Measurements from ENCODE around the gene SNRPA1.

Gene SNRPA1

DNA sequence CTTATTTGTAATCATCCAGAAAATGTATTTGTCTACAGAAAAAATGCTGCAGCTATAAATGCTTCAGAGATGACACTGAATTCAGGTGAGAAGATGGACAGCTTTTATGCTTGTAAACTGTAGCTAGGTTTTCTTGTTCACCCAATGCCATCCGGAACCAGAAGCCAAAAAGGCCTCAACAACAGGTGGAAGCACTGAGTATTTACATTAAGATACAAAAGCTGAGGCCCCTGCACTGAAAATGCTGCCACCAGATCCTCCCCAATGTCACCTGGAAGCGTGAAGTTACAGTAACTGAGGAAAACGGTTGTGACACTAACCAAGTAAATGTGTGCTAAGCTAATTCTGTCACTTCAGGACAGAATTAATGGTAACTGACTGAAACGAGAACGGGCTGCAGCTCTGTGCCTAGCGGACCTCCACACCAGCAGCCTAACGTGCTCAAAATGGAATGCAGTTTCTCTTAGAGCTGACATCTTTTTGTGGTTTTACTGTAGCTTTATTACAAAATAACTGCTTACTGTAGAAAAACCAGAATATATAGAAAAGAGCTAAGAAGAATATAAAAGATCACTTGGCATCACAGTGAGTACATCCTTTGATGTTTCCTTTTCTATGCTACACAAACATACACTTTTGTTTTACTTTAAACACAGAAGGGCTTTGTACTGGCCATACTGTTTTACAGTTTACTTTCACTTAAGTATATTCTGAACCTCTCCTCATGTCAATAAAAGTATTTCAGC lies 50.8 kb downstream of the SNRPA1 start:
- no peak for DNase-seq (ENCODE audit: low read depth in 3 of 3)

DNA sequence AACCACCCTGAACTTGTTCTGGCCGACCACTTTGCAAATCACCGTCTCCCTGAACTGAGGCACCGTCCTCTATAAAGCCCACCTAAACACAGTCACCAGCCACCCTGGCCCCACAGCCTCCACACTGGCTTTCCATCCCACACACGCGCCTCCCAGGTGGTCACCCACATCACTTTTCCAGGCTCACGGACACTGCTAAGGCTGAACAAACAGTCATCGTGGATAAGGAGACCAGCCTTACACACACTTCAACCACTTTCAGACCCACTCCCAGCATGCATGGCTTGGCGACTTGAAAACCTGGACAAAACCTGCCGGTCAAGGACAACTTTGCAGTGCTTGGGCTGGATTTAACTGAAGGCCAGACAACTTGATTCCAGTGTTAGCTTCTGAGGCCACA lies 51.6 kb downstream of the SNRPA1 start:
- no peak for DNase-seq (ENCODE audit: low read depth in 3 of 3)

DNA sequence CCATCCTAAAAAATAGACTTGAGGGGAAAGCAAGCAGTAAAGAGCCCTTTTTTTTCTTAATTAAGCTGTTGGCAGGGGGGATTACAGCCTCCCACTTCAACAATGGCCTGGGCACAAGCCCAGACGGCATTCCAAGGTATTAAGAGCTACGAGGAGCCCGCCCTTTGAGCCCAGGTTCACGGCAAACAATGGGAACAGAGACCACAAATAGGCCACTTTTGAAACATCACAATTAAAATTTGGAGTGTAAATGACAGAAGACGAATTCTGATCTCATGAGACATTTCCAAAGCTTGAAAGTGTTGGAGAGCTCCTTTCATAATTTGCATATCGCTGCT lies 52.1 kb downstream of the SNRPA1 start:
- DNase-seq (ENCODE audit: low read depth in 3 of 3), result no peak

DNA sequence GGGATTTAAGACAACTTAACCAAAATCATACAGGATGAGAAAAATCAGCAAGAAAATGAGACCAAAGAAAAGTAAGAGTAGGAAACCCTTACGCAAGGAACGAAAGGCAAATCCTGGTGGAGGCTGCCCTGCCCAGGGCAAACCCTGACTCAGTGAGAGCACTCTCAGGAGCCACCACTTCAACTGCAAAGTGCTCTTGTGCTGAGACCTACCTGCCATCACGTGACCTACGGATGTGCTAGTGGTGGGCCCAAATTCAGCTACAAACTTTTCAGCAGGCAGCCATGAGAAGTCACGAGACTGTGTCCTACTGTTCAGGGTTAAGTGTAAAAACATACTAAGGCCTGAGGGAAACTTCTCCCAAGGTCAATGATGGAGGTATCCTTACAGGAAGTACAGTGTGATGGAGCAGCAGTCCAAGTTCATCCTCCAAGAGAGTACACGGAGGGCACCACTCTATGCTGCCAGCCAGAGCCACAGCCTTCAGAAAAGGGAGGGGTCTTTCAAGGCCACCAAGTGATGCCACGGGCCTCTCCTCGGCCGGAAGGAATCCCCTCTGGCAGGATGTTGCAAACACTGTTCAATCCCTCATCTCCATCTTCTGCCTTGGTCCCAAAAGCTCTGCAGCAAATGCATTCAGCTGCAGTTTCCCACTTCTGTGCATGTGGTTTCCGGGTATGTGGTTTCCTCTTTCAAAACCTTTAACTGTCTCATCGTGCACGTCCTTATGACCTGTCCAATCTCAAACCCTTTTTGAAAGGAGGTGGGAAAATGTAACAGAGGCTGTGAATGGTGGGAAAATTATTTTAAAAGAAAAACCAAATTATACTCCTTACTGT lies 52.7 kb downstream of the SNRPA1 start:
- DNase-seq (ENCODE audit: low read depth in 3 of 3), result no peak

DNA sequence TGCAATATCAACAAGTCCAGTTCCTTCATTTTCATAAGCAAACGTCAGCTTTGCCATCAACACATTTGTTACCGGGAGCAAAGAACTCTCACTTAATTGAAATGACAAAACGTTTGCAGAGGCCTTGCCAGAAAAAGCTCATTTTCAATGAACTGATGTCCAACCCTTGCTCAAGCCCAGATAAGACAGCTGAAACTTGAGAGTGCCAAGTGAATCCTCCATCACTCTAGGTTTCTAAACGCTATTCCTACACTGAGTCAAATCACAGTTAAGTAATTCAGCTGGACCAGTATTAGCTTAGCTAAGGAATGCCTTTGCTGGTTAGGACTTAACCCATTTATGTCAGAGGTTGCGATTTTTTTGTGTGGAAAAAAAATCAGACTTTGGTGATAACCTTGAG lies 54.7 kb downstream of the SNRPA1 start:
- no peak for DNase-seq (ENCODE audit: low read depth in 3 of 3)

DNA sequence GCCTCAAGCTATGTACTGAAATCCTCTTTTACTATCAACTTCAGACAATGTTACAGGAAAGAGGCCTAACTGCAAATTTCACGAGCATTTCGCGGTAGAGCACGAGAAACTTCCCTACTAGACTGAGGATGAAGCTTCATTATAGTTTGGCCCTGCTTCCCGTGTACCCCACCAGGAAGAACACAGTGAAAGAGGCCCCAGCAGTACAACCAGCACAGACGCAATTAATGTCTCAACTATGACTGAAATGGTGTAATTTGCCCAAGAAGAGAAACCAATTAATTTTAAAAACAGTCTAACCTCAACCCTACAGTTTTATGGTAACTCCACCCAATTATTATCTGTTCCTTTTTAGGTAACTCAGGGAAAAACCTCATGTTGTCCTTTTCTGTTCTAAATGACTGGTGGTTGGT lies 55.3 kb downstream of the SNRPA1 start:
- no peak for DNase-seq (ENCODE audit: low read depth in 3 of 3)

DNA sequence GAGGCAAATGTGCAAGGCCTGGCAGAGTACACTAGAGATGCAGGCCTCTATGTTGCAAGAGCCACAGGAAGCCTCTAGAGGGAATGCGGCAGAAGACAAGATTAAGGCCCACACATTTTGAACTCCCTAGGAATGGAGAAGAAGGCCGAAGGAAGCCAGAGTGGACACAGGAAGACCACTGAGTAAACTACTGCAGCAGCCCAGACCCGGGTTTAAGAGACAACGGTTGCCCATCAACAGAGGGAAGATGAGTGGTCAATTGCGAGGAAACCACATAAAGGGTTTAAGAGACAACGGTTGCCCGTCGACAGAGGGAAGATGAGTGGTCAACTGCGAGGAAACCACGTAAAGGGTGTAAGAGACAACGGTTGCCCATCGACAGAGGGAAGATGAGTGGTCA lies 57.8 kb downstream of the SNRPA1 start:
- no peak for DNase-seq (ENCODE audit: low read depth in 3 of 3)

DNA sequence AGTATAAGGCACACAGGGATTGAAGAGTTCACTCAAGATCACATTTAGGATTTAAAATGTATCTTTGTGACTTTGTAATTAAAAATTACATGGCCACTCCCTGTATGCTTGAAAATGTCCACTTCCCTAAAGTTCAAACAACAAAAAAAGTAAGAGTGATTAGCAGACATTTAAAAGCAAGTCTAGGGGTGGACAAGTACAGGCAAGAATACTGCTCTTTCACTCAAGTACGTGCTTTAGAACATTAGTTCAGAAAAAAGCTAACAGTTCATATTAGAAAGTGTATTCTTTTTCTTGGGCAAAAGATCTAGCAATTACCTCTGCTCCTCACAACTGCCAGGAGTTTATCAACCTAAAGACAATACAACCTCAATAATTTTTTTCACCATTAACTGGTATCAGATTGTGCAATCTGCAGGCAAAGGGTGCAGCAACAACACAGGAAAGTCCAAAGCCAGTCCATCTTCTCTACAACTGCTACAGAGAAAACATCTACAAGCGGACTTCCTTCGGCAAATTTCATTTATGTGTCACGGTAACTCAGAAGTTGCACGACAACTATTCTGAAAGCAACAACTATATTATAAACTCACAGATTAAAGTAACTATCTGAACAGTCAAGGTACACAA lies 61.3 kb downstream of the SNRPA1 start:
- no peak for DNase-seq (ENCODE audit: low read depth in 3 of 3)

DNA sequence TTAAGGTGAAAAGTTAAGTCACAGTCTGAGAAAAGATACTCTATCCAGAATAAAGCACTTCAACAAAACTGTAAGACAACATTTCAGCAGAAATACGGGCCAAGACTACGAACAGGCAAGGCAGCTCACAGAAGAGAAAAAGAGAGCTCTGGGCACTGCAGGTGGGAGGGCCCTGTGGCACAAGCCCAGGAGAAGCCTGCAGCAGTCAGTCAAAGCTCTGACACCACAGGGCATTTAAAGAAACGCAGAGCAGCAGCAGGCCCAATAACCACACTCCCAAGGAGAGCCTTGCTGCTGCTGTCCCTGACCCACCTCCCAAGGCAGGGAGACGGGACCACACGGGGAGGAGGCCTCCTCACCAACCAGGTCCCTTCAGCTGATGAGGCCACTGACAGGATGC lies 62.4 kb downstream of the SNRPA1 start:
- DNase-seq (ENCODE audit: low read depth in 3 of 3), result no peak
